Midbrain (tissue), 1 donor: ENCODE measurements around the gene ATIC.

ENCODE experiments used
- DNase-seq: peaks from one replicate; lab custom pipeline; 2025; lab: John Stamatoyannopoulos, UW

ATIC gene

GRCh38 chr2:215361211-215361875, 49.5 kb downstream of the ATIC start:
- DNase-seq: no peak

GRCh38 chr2:215361876-215362561, 50.2 kb downstream of the ATIC start:
- no peak for DNase-seq

GRCh38 chr2:215362562-215362904, 50.7 kb downstream of the ATIC start:
- no peak for DNase-seq

GRCh38 chr2:215363039-215363438, 51.2 kb downstream of the ATIC start:
- DNase-seq: no peak

GRCh38 chr2:215363461-215364156, 51.8 kb downstream of the ATIC start:
- DNase-seq: no peak

- no peak for DNase-seq
Observed at GRCh38 chr2:215364157-215365155, 52.6 kb downstream of the ATIC start.

- DNase-seq: no peak
Observed at GRCh38 chr2:215365184-215365658, 53.4 kb downstream of the ATIC start.

- no peak for DNase-seq
Observed at GRCh38 chr2:215366440-215367032, 54.7 kb downstream of the ATIC start.

- DNase-seq: no peak
Observed at GRCh38 chr2:215367662-215368492, 56.0 kb downstream of the ATIC start.

GRCh38 chr2:215368493-215368809, 56.6 kb downstream of the ATIC start:
- DNase-seq: no peak

- DNase-seq: no peak
Observed at GRCh38 chr2:215369181-215369760, 57.4 kb downstream of the ATIC start.

- no peak for DNase-seq
Observed at GRCh38 chr2:215370112-215370965, 58.5 kb downstream of the ATIC start.

- no peak for DNase-seq
Observed at GRCh38 chr2:215371915-215372897, 60.3 kb downstream of the ATIC start.

GRCh38 chr2:215372968-215373649, 61.2 kb downstream of the ATIC start:
- DNase-seq: no peak

GRCh38 chr2:215374002-215374401, 62.1 kb downstream of the ATIC start:
- DNase-seq: no peak

GRCh38 chr2:215374642-215375466, 63.0 kb downstream of the ATIC start:
- no peak for DNase-seq

GRCh38 chr2:215375467-215375830, 63.6 kb downstream of the ATIC start:
- no peak for DNase-seq
